ENCODE data around the gene PRDM16.

- TF ChIP-seq CTCF (conservative IDR thresholded peaks at IDR 0.05; ENCODE audit: low read depth, low read length) (no peak), RCOR1 (IDR thresholded peaks at IDR 0.05; ENCODE audit: insufficient replicate concordance, low read length) (no peak), MXI1 (IDR thresholded peaks at IDR 0.05; ENCODE audit: borderline replicate concordance, low read depth, low read length) (no peak), USF2 (IDR thresholded peaks at IDR 0.05; ENCODE audit: low read depth, low read length) (no peak), CHD1 (IDR thresholded peaks at IDR 0.05; ENCODE audit: low read depth, low read length) (no peak), CEBPB (IDR thresholded peaks at IDR 0.05; ENCODE audit: low read depth, low read length) (no peak), POLR2A (IDR thresholded peaks at IDR 0.05; ENCODE audit: low read depth, low read length) (no peak), RFX5 (IDR thresholded peaks at IDR 0.05; ENCODE audit: low read depth, low read length) (no peak)
- TF ChIP-seq, protein P1, sequence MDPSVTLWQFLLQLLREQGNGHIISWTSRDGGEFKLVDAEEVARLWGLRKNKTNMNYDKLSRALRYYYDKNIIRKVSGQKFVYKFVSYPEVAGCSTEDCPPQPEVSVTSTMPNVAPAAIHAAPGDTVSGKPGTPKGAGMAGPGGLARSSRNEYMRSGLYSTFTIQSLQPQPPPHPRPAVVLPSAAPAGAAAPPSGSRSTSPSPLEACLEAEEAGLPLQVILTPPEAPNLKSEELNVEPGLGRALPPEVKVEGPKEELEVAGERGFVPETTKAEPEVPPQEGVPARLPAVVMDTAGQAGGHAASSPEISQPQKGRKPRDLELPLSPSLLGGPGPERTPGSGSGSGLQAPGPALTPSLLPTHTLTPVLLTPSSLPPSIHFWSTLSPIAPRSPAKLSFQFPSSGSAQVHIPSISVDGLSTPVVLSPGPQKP (IDR thresholded peaks at IDR 0.05; ENCODE audit: borderline replicate concordance, low read depth, low read length): no peak
These were observed 276.8 kb downstream of the PRDM16 start for GRCh38 chr1:3345792-3346191.
